COR-L47 (cell line): Measurements from ENCODE around the gene BST1.
"Not testable (repeated sequence)": the region's sequence is repeated elsewhere in the genome, so short reads cannot be mapped to it uniquely, and the experiment has no call there.

ENCODE experiments used
- DNase-seq: peaks from one replicate; lab custom pipeline; 2025; lab: John Stamatoyannopoulos, UW

The BST1 gene

GRCh38 chr4:15746110-15746509, 43.2 kb downstream of the BST1 start:
- DNase-seq = no peak

DNA sequence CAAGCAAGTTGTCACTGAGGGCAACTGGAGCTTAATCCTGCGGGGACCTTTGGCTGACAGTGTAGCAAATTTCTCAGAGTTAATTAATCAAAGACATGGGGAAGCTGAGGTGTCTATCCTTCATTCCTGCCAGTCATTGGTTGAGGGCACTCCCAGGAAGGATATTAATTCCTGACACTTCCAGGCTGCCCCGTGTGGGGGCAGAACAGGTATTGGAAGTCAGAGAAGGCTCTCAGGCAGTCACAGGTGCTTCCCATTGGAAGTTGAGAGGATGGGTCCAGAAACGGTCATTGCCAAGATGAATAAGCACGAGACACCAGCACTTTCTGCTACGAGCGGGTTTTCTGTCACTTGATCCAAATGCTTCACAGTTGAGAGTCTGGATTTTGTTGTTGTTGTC, 46.1 kb downstream of the BST1 start:
- DNase-seq = no peak

DNA sequence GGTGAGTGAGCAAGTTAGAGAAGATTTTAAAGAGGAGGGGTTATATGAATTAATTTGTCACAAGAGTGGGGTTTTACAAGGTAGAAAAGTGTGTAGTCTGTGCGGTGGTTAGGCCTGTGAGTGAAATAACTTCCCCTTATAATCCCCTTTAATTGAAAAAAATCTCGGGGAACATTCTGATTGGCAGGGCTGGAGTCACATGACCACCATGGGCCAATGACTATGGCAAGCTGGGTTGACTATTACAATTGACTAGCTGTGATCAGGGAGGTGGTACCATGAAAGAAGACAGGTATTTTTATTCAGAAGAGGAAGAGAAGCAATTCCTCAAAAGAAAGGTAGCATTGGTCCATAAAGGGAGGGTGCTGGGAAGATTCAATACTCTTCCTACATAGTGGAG, 48.3 kb downstream of the BST1 start:
- DNase-seq = no peak

DNA sequence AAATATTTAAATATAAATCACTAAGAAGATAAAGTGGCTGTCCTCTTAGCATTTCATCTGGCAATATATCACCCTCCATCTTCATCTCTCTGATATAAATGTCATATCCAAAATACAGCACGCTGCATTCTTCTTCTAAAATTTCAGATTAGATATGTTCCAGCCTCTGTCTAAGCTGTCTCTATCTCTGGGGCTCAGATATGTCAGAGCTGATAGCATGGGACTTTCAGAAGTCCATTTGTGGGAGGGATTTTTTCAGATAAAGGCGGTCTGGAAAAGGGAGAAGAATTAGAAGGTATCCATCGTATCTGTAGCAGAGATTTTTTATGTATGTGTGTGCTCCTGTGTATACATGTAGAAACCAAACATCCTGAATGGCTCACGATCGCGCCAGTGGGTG, 50.2 kb downstream of the BST1 start:
- no peak for DNase-seq

DNA sequence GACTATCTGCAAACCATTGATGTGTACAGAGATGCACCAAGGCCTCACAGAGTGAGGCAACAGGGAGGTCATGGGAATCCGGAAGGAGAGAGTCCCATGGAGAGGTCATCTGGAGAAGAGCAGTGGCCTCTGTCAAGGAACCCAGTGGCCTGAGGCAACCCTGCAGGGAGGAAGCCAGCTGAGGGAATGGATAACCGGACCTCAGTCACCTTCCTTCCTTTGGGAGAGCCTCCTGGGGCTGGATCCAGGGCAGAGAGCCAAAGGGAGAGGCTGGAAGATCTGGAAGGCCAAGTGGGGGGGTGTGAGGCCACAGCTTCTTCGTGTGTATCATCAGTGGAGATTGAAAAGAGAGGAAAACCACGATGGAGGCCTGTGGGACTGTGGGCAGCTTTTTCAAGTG, 50.9 kb downstream of the BST1 start:
- no peak for DNase-seq

DNA sequence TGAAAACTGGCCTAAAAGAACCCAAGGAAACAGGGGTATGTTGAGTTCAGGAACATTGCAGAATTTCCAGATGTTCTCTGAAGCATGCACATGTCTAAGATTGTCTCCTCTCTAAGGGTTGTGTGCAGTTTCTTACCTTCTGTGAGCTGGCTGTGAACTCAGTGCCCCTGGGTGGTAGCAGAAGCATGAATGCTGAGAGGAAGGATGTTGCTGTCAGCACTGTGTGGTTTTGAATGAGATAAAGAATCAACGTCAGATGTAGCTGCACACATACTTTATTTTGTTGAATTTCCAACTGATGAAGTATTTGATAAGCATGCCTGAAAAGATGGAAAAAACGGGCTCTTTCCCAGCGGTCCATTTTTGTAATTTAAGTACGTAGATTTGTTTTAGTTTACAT, 51.5 kb downstream of the BST1 start:
- DNase-seq = no peak

- no peak for DNase-seq
Measured at GRCh38 chr4:15755321-15756155, 52.7 kb downstream of the BST1 start.

DNA sequence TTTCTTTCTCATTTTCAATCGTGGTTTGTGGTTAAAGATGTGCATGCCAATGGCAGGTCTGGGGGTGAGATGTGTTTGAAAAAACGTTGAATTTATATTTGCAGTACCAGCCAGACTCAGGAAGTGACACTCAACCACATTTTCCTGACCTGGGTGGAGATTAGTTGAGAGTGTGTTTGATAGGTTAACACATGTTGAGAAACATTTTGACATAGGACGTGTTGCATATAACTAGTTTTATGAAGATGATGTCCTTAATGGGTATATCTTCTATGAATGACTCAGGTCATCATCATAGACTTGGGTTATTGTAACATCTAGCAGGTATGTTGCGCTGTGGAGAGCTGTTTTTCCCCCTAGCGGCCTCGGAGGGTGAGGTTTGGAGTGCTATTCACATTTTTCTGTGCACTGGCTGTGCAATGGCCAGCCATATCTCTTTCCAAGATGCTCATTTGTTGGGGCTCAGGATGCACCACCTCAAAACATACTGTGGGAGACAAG, 53.5 kb downstream of the BST1 start:
- DNase-seq = no peak

- DNase-seq = no peak
Measured at GRCh38 chr4:15757054-15757453, 54.2 kb downstream of the BST1 start.

- DNase-seq = no peak
Measured at GRCh38 chr4:15758294-15758693, 55.4 kb downstream of the BST1 start.

DNA sequence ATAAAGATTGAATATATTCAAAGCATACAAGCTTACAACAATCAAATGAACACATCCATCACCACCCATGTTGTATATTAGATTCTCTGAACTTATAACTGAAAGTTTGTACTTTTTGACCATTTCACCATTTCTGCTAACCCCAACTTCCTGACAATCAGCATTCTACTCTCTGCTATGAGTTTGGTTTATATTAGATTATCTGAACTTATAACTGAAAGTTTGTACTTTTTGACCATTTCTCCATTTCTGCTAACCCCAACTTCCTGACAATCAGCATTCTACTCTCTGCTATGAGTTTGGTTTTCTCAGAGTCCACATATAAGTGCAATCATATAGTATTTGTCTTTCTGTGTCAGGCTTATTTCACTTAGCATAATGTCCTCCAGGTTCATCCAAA, 59.6 kb downstream of the BST1 start:
- DNase-seq = not testable (repeated sequence)

GRCh38 chr4:15765391-15765790, 62.5 kb downstream of the BST1 start:
- no peak for DNase-seq

DNA sequence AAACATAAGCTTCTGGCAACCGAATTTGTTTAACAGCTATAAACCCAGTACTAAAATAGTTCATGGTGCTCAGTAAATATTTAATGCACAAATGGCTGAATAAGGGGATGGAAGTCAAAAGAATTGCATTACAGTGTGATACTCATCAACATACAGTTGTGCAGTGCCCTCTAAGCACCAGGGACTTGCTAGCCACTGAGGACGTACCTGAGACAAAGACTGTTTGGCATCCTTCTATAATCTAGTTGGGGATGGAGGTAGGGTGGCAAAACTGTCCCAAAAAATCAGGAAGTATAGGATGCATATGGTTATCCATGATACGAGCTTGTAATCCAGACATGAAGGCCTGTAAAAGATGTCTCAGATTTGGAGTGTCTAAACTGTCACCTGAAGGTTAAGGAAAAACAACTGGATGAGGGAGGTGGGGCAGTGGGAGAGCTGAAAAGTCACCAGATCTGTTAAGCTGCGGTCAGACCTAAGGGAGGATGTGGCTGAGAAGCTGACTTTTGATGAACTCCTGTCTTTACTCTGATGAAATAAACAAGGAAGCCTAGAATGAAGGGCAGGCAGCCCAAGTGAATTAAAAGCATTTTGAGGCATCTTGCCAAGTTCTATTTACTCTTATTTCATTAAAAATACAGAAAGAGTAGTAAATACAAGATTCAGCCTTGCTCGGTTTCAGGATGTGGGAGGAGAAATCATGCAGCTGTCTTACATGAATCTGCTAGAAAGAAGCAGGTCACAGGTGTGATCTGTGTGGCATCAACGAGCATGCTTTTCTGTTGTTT, 63.2 kb downstream of the BST1 start:
- no peak for DNase-seq

DNA sequence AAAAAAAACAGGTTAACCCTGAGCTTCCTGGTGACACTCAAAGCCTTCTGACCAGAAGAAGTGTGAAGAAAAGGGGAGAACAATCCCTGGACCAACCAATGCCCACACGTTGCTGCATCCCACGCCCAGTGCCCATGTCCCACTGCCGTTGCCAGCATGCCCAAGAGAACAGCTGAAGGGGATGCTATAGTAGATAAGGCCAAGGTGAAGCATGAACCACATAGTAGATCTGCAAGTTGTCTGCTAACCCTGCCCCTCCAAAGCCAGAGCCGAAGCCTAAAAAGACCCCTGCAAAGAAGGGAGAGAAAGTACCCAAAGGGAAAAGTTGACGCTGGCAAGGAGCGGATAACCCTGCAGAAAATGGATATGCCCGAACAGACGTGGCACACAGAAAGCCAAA, 64.0 kb downstream of the BST1 start:
- DNase-seq = no peak

DNA sequence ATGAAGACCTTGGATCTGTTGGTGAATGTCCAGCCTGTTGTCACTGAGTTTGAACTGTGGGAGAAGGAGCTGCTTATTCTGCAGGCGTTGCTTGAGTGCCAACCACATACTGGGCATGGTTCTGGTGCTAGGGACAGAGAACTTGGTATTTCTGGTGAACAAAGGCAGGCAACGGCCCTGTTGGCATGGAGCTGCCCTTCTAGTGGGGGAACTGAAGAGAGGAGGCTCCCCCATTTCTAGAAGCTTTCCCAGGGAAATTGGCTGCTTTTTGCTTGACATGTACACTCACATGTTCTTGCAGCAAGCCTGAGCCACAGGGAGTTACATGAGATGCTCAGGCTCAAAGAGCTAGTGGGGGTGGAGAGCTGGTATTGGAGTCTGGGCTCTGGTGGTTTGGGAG, 66.3 kb downstream of the BST1 start:
- no peak for DNase-seq

GRCh38 chr4:15771216-15772058, 68.6 kb downstream of the BST1 start:
- DNase-seq = no peak

GRCh38 chr4:15774020-15774420, 71.2 kb downstream of the BST1 start:
- DNase-seq = no peak

GRCh38 chr4:15776871-15777648, 74.2 kb downstream of the BST1 start:
- no peak for DNase-seq

- DNase-seq = no peak
Measured at GRCh38 chr4:15777697-15778288, 74.9 kb downstream of the BST1 start.

- no peak for DNase-seq
Measured at GRCh38 chr4:15778289-15779241, 75.7 kb downstream of the BST1 start, which contains the start of gene CD38. CD38 (plus strand) TSS chr4:15778328; CDS start chr4:15778415, 87 bp downstream.
